Skeletal muscle tissue (tissue), 4 donors: Measurements from ENCODE around the gene SLC25A26. TPM values are rescaled to one million over a fixed set of nuclear protein-coding genes. Genes with fewer than 3 reads are reported as not detected.

Source experiments
- H3K27ac ChIP-seq: one replicate; pipeline ENCODE4 v1.7.0; 2013; ENCODE audit warnings: mild to moderate bottlenecking, low read depth, low read length, inconsistent platforms
- H3K27me3 ChIP-seq, 3 donors: one replicate each; pipeline ENCODE4 v1.7.0; 2013; ENCODE audit warnings: low read length in 3 of 3; ENCODE audit not compliant: control insufficient read depth in 3 of 3, insufficient read depth in 3 of 3
- H3K36me3 ChIP-seq, 3 donors: one replicate each; pipeline ENCODE4 v1.7.0; 2013; ENCODE audit warnings: low read length in 3 of 3; ENCODE audit not compliant: control insufficient read depth in 3 of 3, insufficient read depth in 3 of 3
- H3K4me1 ChIP-seq, 3 donors: one replicate each; pipeline ENCODE4 v1.7.0; 2013; ENCODE audit warnings: low read length in 3 of 3, mild to moderate bottlenecking in 3 of 3; ENCODE audit not compliant: control insufficient read depth in 3 of 3, insufficient read depth in 3 of 3
- H3K4me3 ChIP-seq, 3 donors: one replicate each; pipeline ENCODE4 v1.7.0; 2013; ENCODE audit warnings: low read length in 3 of 3
- H3K9ac ChIP-seq, 3 donors: one replicate each; pipeline ENCODE4 v1.7.0; 2013; ENCODE audit warnings: low read length in 3 of 3, mild to moderate bottlenecking in 3 of 3, moderate library complexity in 2 of 3, low read depth in 1 of 3
- H3K9me3 ChIP-seq, 3 donors: one replicate each; pipeline ENCODE4 v1.7.0; 2013; ENCODE audit warnings: low read length in 3 of 3; ENCODE audit not compliant: control insufficient read depth in 3 of 3
- total RNA-seq: library from RNA; depleted of rRNA; stranded (reverse); fragments of >200 nt; gene quantifications from one replicate; pipeline ENCODE4 v1.2.3, GENCODE V29; 2014
- donor health status: Osteomylitis.

The SLC25A26 gene
- total RNA-seq, 1 donor from 2014 or later = 30.8 TPM

GRCh38 chr3:66353530-66353929 lies 132.7 kb downstream of the SLC25A26 start:
- H3K36me3 ChIP-seq = no peaks in the 10 kb centered on the region
- no peak overlapping the region for H3K27ac ChIP-seq
- H3K4me1 ChIP-seq = peaks cover 0 to 3% (median 2%) of the 10 kb centered on the region in 3 donors
- H3K9me3 ChIP-seq = no peaks in the 10 kb centered on the region
- H3K9ac ChIP-seq = no peak overlapping the region
- no peak overlapping the region for H3K4me3 ChIP-seq
- no peaks in the 10 kb centered on the region for H3K27me3 ChIP-seq

- Histone ChIP-seq H3K27me3 (no peaks in the 10 kb centered on the region), H3K36me3 (no peaks in the 10 kb centered on the region), H3K9me3 (no peaks in the 10 kb centered on the region), H3K9ac (no peak overlapping the region), H3K27ac (no peak overlapping the region), H3K4me1 (peaks cover 0 to under 1% (median 0%) of the 10 kb centered on the region in 3 donors), H3K4me3 (no peak overlapping the region)
Measured at GRCh38 chr3:66354001-66354400, 133.2 kb downstream of the SLC25A26 start.

- H3K4me1 ChIP-seq = no peaks in the 10 kb centered on the region
- no peak overlapping the region for H3K9ac ChIP-seq
- no peak overlapping the region for H3K4me3 ChIP-seq
- H3K9me3 ChIP-seq = no peaks in the 10 kb centered on the region
- H3K27ac ChIP-seq = no peak overlapping the region
- H3K36me3 ChIP-seq = no peaks in the 10 kb centered on the region
- no peaks in the 10 kb centered on the region for H3K27me3 ChIP-seq
Measured at GRCh38 chr3:66355394-66355793, 134.6 kb downstream of the SLC25A26 start.

- no peak overlapping the region for H3K4me3 ChIP-seq
- H3K27ac ChIP-seq = no peak overlapping the region
- no peaks in the 10 kb centered on the region for H3K36me3 ChIP-seq
- no peak overlapping the region for H3K9ac ChIP-seq
- H3K9me3 ChIP-seq = no peaks in the 10 kb centered on the region
- H3K4me1 ChIP-seq = no peaks in the 10 kb centered on the region
- H3K27me3 ChIP-seq = no peaks in the 10 kb centered on the region
Measured at GRCh38 chr3:66355997-66356396, 135.2 kb downstream of the SLC25A26 start.

- H3K27ac ChIP-seq = no peak overlapping the region
- no peaks in the 10 kb centered on the region for H3K36me3 ChIP-seq
- no peaks in the 10 kb centered on the region for H3K27me3 ChIP-seq
- H3K4me3 ChIP-seq = no peak overlapping the region
- no peak overlapping the region for H3K9ac ChIP-seq
- no peaks in the 10 kb centered on the region for H3K9me3 ChIP-seq
- peaks cover 9 to 15% (median 10%) of the 10 kb centered on the region in 3 donors for H3K4me1 ChIP-seq
Measured at GRCh38 chr3:66361356-66361755, 140.6 kb downstream of the SLC25A26 start.

- H3K9ac ChIP-seq = no peak overlapping the region
Measured at GRCh38 chr3:66362541-66362941, 141.7 kb downstream of the SLC25A26 start.

DNA sequence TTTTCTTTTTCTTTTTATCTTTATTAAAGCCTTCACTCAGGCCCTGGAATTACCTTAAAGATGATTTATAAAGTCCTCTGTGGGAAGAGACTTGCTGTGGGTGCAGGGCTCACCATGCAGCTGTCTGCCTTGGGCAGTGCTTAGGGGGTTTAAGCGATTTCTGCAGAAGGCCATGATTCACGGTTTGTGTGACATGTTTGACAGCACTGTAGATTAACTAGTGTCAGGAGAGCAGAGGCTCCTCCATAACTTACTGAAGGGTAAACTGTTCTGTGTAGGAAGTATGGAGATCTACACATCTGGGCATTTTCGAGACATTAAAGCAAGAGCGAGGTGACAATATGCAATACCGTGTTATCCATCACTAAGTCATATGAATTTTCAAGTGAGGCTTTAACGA lies 142.3 kb downstream of the SLC25A26 start:
- Histone ChIP-seq H3K27me3 (no peaks in the 10 kb centered on the region), H3K36me3 (no peaks in the 10 kb centered on the region), H3K4me1 (peaks cover 9 to 25% (median 12%) of the 10 kb centered on the region in 3 donors), H3K9me3 (no peaks in the 10 kb centered on the region), H3K4me3 (no peak overlapping the region), H3K9ac (no peak overlapping the region), H3K27ac (no peak overlapping the region)

More at GRCh38 chr3:66362541-66362941, 141.7 kb downstream of the SLC25A26 start:
- Histone ChIP-seq H3K27ac (peak overlapping the region; percentile 9), H3K4me3 (no peak overlapping the region), H3K27me3 (no peaks in the 10 kb centered on the region), H3K4me1 (peaks cover 9 to 21% (median 10%) of the 10 kb centered on the region in 3 donors), H3K9me3 (no peaks in the 10 kb centered on the region), H3K36me3 (no peaks in the 10 kb centered on the region)

- Histone ChIP-seq H3K4me1 (peaks cover 15 to 33% (median 17%) of the 10 kb centered on the region in 3 donors), H3K27ac (no peak overlapping the region)
Measured at GRCh38 chr3:66365080-66365479, 144.3 kb downstream of the SLC25A26 start.

GRCh38 chr3:66366747-66367146 lies 145.9 kb downstream of the SLC25A26 start:
- Histone ChIP-seq H3K27ac (no peak overlapping the region), H3K4me1 (peaks cover 18 to 37% (median 19%) of the 10 kb centered on the region in 3 donors), H3K36me3 (no peaks in the 10 kb centered on the region)

More at GRCh38 chr3:66365080-66365479, 144.3 kb downstream of the SLC25A26 start:
- H3K36me3 ChIP-seq = no peaks in the 10 kb centered on the region
- no peak overlapping the region for H3K4me3 ChIP-seq
- no peak overlapping the region for H3K9ac ChIP-seq
- no peaks in the 10 kb centered on the region for H3K9me3 ChIP-seq
- H3K27me3 ChIP-seq = no peaks in the 10 kb centered on the region

DNA sequence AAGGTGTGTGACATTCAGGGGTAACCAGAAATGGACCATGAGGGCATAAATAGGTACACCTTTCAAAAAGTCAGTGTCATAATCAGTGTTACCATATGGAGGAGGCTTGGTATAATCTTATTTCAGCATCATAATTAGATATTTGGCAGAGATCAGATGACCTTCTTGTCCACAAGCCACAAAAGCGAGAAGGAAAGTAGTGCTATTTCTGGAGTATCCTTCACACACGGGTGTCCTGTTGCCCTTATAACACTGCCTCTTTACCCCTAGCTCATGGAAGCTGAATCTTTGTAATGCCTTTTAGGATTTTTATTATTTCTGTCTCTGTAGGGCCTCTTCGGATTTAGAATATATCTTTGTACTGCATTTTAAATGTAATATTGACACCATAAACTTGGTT lies 147.2 kb downstream of the SLC25A26 start:
- peak overlapping the region; percentile 43 for H3K27ac ChIP-seq
- no peaks in the 10 kb centered on the region for H3K36me3 ChIP-seq
- peak overlapping the region in 2 of 3 donors; percentile 11 to 27 for H3K9ac ChIP-seq
- H3K27me3 ChIP-seq = no peaks in the 10 kb centered on the region
- peaks cover 18 to 31% (median 19%) of the 10 kb centered on the region in 3 donors for H3K4me1 ChIP-seq
- no peak overlapping the region for H3K4me3 ChIP-seq
- no peaks in the 10 kb centered on the region for H3K9me3 ChIP-seq

More at GRCh38 chr3:66366747-66367146, 145.9 kb downstream of the SLC25A26 start:
- H3K27me3 ChIP-seq = no peaks in the 10 kb centered on the region
- H3K9ac ChIP-seq = no peak overlapping the region
- no peaks in the 10 kb centered on the region for H3K9me3 ChIP-seq
- H3K4me3 ChIP-seq = no peak overlapping the region
